Muscle of leg (tissue), 11 donors: ENCODE results near the gene SCP2D1. TPM values are rescaled to one million over a fixed set of nuclear protein-coding genes. Genes with fewer than 3 reads are reported as not detected.

Experiments
- DNase-seq: peaks from one replicate; pipeline ENCODE4 v3.0.0; 2013
- H3K27ac ChIP-seq: one replicate; pipeline ENCODE4 v1.5.1; 2013; ENCODE audit warnings: mild to moderate bottlenecking, low read length, control low read depth
- H3K27me3 ChIP-seq: one replicate; pipeline ENCODE4 v1.6.1; 2013; ENCODE audit warnings: low read length; ENCODE audit not compliant: control insufficient read depth, insufficient read depth
- H3K36me3 ChIP-seq: one replicate; pipeline ENCODE4 v1.6.1; 2013; ENCODE audit warnings: low read length; ENCODE audit not compliant: control insufficient read depth, insufficient read depth
- H3K4me1 ChIP-seq: one replicate; pipeline ENCODE4 v1.6.1; 2013; ENCODE audit warnings: low read length; ENCODE audit not compliant: control insufficient read depth, insufficient read depth
- H3K4me3 ChIP-seq: one replicate; pipeline ENCODE4 v1.5.1; 2013; ENCODE audit warnings: low read length, control low read depth
- H3K9me3 ChIP-seq: replicated peaks from 2 replicates; pipeline ENCODE4 v1.6.1; 2013; ENCODE audit warnings: low read depth, low read length; ENCODE audit not compliant: control insufficient read depth
- WGBS: methylation state at CpG from one replicate; pipeline ENCODE4 v1.1.5; 2013; ENCODE audit warnings: missing lambda C conversion rate; ENCODE audit not compliant: insufficient coverage; 5-methylcytosine and 5-hydroxymethylcytosine counted together
- polyA plus RNA-seq, 8 donors: library from polyadenylated mRNA; unstranded; fragments of 120-200 nt; gene quantifications; one replicate each; pipeline versions ENCODE4 v1.2.1 to v1.2.3, GENCODE V29; 2013; ENCODE audit warnings: inconsistent platforms in 1 of 8, low replicate concordance in 1 of 8; ENCODE audit not compliant: insufficient read length in 8 of 8, insufficient read depth in 1 of 8
- total RNA-seq: library from RNA; stranded (reverse); fragments of 120-200 nt; gene quantifications from one replicate; pipeline ENCODE4 v1.2.4, GENCODE V29; 2013

Gene SCP2D1
- total and polyA plus RNA-seq, 9 donors = not detected

DNA sequence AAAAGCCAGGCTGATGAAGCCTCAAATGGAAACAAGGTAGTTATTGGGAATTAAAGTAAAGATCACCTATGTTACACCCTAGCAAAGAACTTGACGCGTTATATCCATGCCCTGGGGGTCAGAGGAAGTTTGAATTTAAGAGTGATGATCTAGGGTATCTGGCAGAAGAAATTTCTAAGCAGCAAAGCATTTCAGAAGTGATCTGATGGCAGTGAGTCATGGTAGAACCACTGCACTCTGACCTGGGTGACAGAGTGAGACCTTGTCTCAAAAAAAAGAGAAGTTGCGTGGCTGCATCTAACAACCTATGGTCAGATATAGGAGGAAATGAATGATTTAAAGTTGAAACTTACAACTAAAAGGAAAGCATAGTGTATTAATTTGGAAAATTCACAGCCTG, 45.2 kb downstream of the SCP2D1 start:
- Histone ChIP-seq H3K27me3 (peaks cover 2% of the 10 kb centered on the region), H3K4me1 (no peaks in the 10 kb centered on the region), H3K9me3 (no peaks in the 10 kb centered on the region), H3K36me3 (no peaks in the 10 kb centered on the region), H3K4me3 (no peak overlapping the region), H3K27ac (no peak overlapping the region)
- 83% methylated on average over 1 of the region's 3 CpGs for WGBS
- no peak for DNase-seq

Other genes with a start within 250 kb of the SCP2D1 start
- gene SMIM26, start 246.4 kb upstream of the SCP2D1 start, total RNA-seq = 138 TPM
- gene SMIM26, start 246.4 kb upstream of the SCP2D1 start, polyA plus RNA-seq = 10 to 100 TPM; 75.9 to 96.2 (median 89.9) TPM
- gene DTD1, start 225.7 kb upstream of the SCP2D1 start, total RNA-seq = 22.9 TPM
- gene DTD1, start 225.7 kb upstream of the SCP2D1 start, polyA plus RNA-seq = 10 to 100 TPM; 11.9 to 20.7 (median 17.3) TPM